Nephron (organoid): ENCODE measurements around the gene TNFSF15.
"Not testable (repeated sequence)": the region's sequence is repeated elsewhere in the genome, so short reads cannot be mapped to it uniquely, and the experiment has no call there.

Experiments
- H3K27ac Mint-ChIP-seq, 3 experiments: 2 replicates each; pipeline ENCODE4 v1.8.0; 2020; ENCODE audit warnings: mixed read lengths in 3 of 3, mild to moderate bottlenecking in 2 of 3, moderate library complexity in 1 of 3
- H3K27me3 Mint-ChIP-seq: 2 replicates; pipeline ENCODE4 v1.8.0; 2021; ENCODE audit warnings: low read depth, mild to moderate bottlenecking, moderate library complexity, mixed read lengths
- H3K36me3 Mint-ChIP-seq: 2 replicates; pipeline ENCODE4 v1.8.0; 2020; ENCODE audit warnings: low read depth, mixed read lengths
- H3K4me1 Mint-ChIP-seq: 2 replicates; pipeline ENCODE4 v1.8.0; 2020; ENCODE audit warnings: mixed read lengths
- H3K4me3 Mint-ChIP-seq, 3 experiments: 2 replicates each; pipeline ENCODE4 v1.8.0; 2020; ENCODE audit warnings: mild to moderate bottlenecking in 3 of 3, mixed read lengths in 3 of 3, moderate library complexity in 2 of 3
- H3K9me3 Mint-ChIP-seq: 2 replicates; pipeline ENCODE4 v1.8.0; 2020; ENCODE audit warnings: mixed read lengths
- TF ChIP-seq, protein P1 (sequence below), 3 experiments: fragments of 200-600 bp; sonication (generic); IDR thresholded peaks; one replicate each; pipeline ENCODE4 v1.5.0; 2021; ENCODE audit warnings: antibody characterized with exemption in 3 of 3; ENCODE audit not compliant: unreplicated experiment in 3 of 3

TNFSF15 gene

DNA sequence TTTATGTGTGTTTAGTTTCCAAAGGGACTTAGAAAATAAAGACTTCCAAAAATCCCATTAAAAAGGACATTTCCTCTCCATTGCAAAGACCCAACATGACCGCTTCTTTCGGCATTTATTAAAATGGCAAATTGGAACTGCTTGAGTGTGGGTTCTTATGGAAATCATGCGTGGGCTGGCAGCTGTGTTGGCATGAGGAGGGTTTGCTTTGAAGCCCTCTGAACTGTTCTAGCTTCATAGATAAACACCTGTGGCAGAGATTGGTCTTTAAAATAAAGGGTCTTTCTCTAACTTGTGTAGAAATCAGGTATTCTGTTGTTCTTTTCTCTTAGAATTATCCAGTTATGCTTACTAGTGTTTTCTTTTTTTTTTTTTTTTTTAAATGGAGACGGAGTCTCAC, 68.0 kb downstream of the TNFSF15 start:
- H3K4me1 Mint-ChIP-seq: peaks cover 10% of the 10 kb centered on the region
- H3K27ac Mint-ChIP-seq: no peak overlapping the region
- TF ChIP-seq, protein P1, sequence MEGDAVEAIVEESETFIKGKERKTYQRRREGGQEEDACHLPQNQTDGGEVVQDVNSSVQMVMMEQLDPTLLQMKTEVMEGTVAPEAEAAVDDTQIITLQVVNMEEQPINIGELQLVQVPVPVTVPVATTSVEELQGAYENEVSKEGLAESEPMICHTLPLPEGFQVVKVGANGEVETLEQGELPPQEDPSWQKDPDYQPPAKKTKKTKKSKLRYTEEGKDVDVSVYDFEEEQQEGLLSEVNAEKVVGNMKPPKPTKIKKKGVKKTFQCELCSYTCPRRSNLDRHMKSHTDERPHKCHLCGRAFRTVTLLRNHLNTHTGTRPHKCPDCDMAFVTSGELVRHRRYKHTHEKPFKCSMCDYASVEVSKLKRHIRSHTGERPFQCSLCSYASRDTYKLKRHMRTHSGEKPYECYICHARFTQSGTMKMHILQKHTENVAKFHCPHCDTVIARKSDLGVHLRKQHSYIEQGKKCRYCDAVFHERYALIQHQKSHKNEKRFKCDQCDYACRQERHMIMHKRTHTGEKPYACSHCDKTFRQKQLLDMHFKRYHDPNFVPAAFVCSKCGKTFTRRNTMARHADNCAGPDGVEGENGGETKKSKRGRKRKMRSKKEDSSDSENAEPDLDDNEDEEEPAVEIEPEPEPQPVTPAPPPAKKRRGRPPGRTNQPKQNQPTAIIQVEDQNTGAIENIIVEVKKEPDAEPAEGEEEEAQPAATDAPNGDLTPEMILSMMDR (IDR thresholded peaks at IDR 0.05; ENCODE audit: unreplicated experiment in 3 of 3): no peak
- no peaks in the 10 kb centered on the region for H3K9me3 Mint-ChIP-seq
- H3K4me3 Mint-ChIP-seq: no peak overlapping the region
- H3K36me3 Mint-ChIP-seq: no peaks in the 10 kb centered on the region
- peaks cover 11% of the 10 kb centered on the region for H3K27me3 Mint-ChIP-seq

DNA sequence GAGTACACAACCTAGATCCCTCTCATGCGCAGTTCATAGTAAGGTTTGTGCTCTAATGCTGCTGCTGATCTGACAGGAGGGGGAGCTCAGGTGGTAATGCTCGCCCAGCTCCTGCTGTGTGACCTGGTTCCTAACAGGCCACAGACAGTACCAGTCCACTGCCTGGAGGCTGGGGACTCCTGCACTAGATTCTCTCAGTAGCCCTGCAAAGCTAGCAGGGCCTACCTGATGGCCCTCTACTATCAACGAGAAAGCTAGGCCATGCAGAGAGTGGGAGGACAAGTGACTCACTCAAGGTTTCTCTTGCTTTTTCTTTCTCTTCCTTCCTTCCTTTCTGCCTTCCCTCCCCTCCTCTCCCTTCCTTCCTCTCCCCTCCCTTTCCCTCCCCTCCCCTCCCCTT, 68.7 kb downstream of the TNFSF15 start:
- TF ChIP-seq, protein P1 (IDR thresholded peaks at IDR 0.05; ENCODE audit: unreplicated experiment in 3 of 3): no peak
- H3K27me3 Mint-ChIP-seq: peaks cover 11% of the 10 kb centered on the region
- no peaks in the 10 kb centered on the region for H3K36me3 Mint-ChIP-seq
- H3K27ac Mint-ChIP-seq: no peak overlapping the region
- peaks cover 10% of the 10 kb centered on the region for H3K4me1 Mint-ChIP-seq
- H3K9me3 Mint-ChIP-seq: no peaks in the 10 kb centered on the region
- no peak overlapping the region for H3K4me3 Mint-ChIP-seq

DNA sequence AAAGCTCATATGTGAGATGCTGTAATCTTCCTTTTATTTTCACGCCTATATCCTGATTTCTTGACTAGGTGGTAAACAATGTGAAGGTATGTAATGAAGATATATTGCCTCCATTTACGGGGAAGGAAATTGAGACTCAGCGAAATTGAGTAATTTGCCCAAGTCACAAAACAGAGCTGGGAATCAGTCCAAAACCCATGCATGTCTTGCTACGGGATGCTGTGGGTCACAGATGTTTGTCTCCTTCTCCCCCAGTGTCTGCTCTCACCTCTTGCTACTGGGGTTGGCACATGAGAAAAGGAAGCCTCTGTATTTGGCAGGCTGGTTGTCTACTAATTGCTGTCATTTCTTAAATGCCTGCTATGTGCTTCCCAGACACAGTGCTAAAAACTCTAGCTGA, 70.1 kb downstream of the TNFSF15 start:
- H3K4me1 Mint-ChIP-seq: peaks cover 10% of the 10 kb centered on the region
- no peak overlapping the region for H3K4me3 Mint-ChIP-seq
- no peak overlapping the region for H3K27ac Mint-ChIP-seq
- no peaks in the 10 kb centered on the region for H3K9me3 Mint-ChIP-seq
- peaks cover 11% of the 10 kb centered on the region for H3K27me3 Mint-ChIP-seq
- TF ChIP-seq, protein P1 (IDR thresholded peaks at IDR 0.05; ENCODE audit: unreplicated experiment in 3 of 3): no peak
- H3K36me3 Mint-ChIP-seq: no peaks in the 10 kb centered on the region

DNA sequence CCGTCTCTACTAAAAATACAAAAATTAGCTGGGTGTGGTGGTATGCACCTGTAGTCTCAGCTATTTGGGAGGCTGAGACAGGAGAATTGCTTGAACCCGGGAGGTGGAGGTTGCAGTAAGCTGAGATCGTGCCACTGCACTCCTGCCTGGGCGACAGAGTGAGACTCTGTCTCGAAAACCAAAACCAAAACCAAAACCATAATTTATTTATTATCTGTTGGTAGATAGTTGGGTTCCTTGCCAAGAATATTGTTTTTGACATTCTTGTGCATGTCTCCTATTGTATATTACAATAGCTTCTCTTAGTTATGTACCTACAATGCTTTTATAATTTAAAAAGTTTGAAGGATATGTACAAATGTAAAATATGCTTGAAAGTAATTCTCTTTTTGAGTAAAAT, 70.7 kb downstream of the TNFSF15 start:
- Mint-ChIP-seq H3K27me3 (peaks cover 11% of the 10 kb centered on the region), H3K4me1 (peaks cover 10% of the 10 kb centered on the region)
- not testable (repeated sequence) for H3K36me3 Mint-ChIP-seq, H3K4me3 Mint-ChIP-seq, H3K9me3 Mint-ChIP-seq, H3K27ac Mint-ChIP-seq
